HCT116 (cell line): ENCODE results near the gene FTCD.

Experiments
- ATF3 ChIP-seq: IDR thresholded peaks from 2 replicates; pipeline ENCODE4 v1.6.1; 2012
- CBX3 ChIP-seq: IDR thresholded peaks from 2 replicates; pipeline ENCODE4 v1.6.1; 2012; ENCODE audit warnings: low read depth
- CEBPB ChIP-seq: IDR thresholded peaks from 2 replicates; pipeline ENCODE4 v1.6.1; 2012; ENCODE audit warnings: low read depth
- CTCF ChIP-seq, 3 experiments: fragments of 200-600 bp in 1 of 3; sonication (generic) in 1 of 3; IDR thresholded peaks in 2 of 3; conservative IDR thresholded peaks in 1 of 3; 2 replicates each; pipeline ENCODE4 v1.5.1; 2012 to 2017; ENCODE audit warnings: low read depth in 2 of 3, low read length in 2 of 3, antibody characterized with exemption in 1 of 3, borderline replicate concordance in 1 of 3, control low read depth in 1 of 3, mild to moderate bottlenecking in 1 of 3, mixed read lengths in 1 of 3, mixed run types in 1 of 3, moderate library complexity in 1 of 3; ENCODE audit not compliant: insufficient read depth in 1 of 3
- EGR1 ChIP-seq: IDR thresholded peaks from 2 replicates; pipeline ENCODE4 v1.6.1; 2012; ENCODE audit warnings: low read depth
- EZH2 ChIP-seq: fragments of 200-600 bp; sonication (generic); IDR thresholded peaks from 2 replicates; pipeline ENCODE4 v1.6.1; 2017; ENCODE audit warnings: antibody characterized with exemption, mixed run types
- EZH2phosphoT487 ChIP-seq: fragments of 200-600 bp; IDR thresholded peaks from 2 replicates; pipeline ENCODE4 v1.6.1; 2018; ENCODE audit warnings: antibody characterized with exemption, borderline replicate concordance
- MAX ChIP-seq: IDR thresholded peaks from 2 replicates; pipeline ENCODE4 v1.6.1; 2012
- POLR2A ChIP-seq: IDR thresholded peaks from 2 replicates; pipeline ENCODE4 v1.7.0; 2011; ENCODE audit warnings: borderline replicate concordance; ENCODE audit not compliant: insufficient read depth, insufficient read length; ENCODE audit errors: extremely low read depth
- POLR2AphosphoS5 ChIP-seq: IDR thresholded peaks from 2 replicates; pipeline ENCODE4 v1.6.1; 2011; ENCODE audit warnings: mild to moderate bottlenecking, low read depth, low read length, moderate library complexity
- RAD21 ChIP-seq: IDR thresholded peaks from 2 replicates; pipeline ENCODE4 v1.6.1; 2012; ENCODE audit warnings: low read depth, mild to moderate bottlenecking
- REST ChIP-seq: IDR thresholded peaks from 2 replicates; pipeline ENCODE4 v1.6.1; 2012; ENCODE audit warnings: low read depth
- ZNF274 ChIP-seq: fragments of 200-500 bp; sonication (Bioruptor generic); IDR thresholded peaks from 2 replicates; pipeline ENCODE4 v1.6.1; 2014; ENCODE audit warnings: mild to moderate bottlenecking, low read depth, low read length, inconsistent platforms

GRCh38 chr21:46182548-46183336, 27.4 kb upstream of the FTCD start:
- TF ChIP-seq CBX3, result no peak
- no peak for TF ChIP-seq EZH2
- TF ChIP-seq MAX, result no peak
- no peak for TF ChIP-seq POLR2A
- no peak for TF ChIP-seq REST
- no peak for TF ChIP-seq EZH2phosphoT487
- no peak for TF ChIP-seq CTCF (IDR thresholded peaks at IDR 0.05 in 2 of 3, conservative IDR thresholded peaks at IDR 0.05 in 1 of 3; ENCODE audit: borderline replicate concordance in 1 of 3, insufficient read depth in 1 of 3, low read depth in 2 of 3, low read length in 2 of 3)
- TF ChIP-seq CEBPB, result no peak
- no peak for TF ChIP-seq POLR2AphosphoS5
- no peak for TF ChIP-seq ZNF274
- no peak for TF ChIP-seq ATF3
- no peak for TF ChIP-seq RAD21
- TF ChIP-seq EGR1, result no peak
